HG03575 (cell line): ENCODE data around the gene SRPK3.

ENCODE experiments used
- ATAC-seq: cut with Tn5 transposase; IDR thresholded peaks from one replicate; pipeline ENCODE4 v1.9.1; 2021; ENCODE audit not compliant: unreplicated experiment, insufficient number of reproducible peaks, low FRiP score; ENCODE audit errors: extremely low read depth

Gene SRPK3

DNA sequence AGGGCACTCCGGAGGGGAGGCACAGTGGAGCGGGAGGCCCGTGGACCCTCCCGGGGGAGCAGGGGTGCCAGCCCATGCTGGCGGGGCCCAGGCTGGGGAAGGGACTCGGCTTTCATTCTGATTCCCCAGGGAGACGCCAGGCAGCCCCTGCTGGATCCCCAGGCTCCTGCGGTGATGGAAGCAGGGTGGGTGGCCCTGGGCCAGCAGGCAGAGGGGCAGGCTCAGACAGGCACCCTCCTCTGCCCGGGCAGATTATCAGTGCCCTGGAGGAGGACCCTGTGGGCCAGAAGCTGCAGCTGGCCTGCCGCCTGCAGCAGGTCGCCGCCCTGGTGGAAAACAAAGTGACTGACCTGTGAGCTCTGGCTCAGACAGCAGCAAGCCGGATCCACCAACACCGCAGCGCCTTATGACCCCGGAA is 2.1 kb upstream of the SRPK3 start:
- ATAC-seq = no peak

DNA sequence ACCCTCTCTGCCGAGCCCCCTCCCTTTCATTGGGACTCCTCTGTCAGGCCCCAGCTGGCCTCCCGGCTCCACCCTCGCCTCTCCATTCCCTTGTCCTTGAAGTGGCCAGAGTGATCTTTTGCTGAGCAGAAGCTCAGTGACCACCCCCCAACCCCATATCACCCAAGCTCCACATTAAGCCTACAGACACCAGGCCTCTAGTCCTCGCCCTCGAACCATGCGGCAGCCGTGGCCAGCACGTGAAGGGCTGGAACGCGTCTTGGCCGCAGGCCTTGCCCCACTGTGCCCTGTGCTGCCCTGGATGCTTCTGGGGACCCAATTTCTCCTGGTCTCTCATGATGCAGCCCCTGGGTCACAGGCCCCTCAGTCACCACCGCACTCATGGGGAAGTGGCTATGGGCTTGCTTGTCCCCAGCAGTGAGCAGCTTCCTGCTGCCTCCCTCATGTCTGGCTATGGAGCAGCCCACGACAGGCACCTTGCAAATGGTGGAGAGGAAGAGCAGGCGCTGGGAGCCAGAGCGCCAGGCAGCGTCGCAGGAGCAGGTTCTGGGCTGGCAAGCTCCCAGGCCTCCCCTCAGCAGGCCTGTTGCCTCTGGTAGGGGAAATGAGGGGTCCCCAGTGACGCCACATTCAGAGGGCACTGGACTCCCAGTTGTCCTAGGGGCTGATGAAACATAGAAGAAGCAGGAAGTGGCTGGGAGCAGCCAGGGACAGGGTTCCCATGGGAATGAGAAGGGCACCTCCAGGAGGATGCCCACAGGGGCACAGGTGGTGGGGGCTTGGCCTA is 757 bp upstream of the SRPK3 start:
- no peak for ATAC-seq

- ATAC-seq = no peak
These were observed 697 bp downstream of the SRPK3 start for GRCh38 chrX:153781428-153782047.

DNA sequence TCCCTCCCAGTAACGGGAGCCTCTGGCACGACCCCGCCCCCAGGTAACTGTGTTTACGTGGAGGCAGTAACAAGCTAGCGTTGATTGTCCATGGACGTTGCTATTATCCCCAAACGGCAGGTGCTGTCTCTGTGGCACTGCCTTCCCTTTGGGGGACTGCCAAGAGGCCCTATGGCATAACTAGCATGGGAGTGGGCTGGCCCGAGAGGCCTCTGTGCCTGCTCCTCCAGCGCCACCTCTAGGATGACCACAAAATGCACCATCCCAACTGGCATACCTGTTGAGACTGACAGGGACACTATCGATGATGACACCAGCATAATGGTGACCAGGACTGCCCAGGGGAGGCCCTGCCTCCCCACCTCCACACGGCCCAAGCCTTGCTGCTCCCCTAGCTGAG is 1.5 kb downstream of the SRPK3 start:
- no peak for ATAC-seq

- no peak for ATAC-seq
These were observed 2.0 kb downstream of the SRPK3 start for GRCh38 chrX:153782871-153783270.

DNA sequence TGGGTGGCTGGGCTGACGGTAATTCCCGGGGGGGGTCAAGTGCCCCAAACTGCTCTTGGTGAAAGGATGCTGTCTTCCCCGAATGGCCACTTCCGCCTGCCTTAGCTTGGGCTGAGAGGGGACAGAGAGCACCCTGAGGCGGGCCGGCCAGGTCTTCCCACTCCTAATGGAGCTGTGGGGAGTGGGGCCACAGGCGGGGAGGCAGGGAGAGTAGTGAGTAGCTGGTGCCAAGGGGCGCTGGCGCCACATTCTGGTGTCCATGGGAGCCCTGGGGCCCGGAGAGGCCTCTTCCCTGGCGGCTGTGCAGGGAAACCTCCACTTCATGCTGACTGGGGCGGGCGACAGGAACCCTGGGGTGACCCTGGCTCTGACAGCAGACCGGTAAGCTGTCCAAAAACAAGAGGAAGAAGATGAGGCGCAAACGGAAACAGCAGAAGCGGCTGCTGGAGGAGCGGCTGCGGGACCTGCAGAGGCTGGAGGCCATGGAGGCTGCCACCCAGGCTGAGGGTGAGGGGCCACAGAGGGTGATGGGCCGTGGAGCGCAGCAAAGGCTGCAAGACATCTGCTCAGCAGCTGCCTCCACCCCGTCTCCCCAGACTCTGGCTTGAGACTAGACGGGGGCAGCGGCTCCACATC is 2.7 kb downstream of the SRPK3 start:
- ATAC-seq = no peak

DNA sequence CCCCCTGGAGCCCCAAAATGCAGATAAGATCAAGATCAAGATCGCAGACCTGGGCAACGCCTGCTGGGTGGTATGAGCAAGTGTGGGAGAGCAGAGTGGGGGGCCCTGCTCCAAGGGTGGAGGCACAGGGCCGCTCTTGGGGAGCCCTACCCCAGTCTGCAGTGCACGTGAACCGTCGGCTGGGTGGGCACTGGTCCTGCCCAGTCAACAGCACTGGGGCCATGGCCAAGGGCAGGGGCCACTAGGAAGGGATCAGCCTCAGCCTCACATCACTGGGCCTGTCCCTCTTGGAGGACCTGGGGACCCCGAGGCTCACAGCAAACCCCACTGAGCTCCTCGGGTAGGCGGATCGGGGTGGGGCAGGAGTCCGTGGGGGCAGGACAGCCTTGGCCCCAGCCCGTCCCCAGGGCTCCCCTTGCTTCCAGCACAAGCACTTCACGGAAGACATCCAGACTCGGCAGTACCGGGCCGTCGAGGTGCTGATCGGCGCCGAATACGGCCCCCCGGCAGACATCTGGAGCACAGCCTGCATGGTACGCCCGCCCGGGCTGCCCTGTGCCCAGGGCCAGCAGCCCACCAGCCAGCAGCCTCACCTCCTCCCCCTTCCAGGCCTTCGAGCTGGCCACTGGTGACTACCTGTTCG is 3.6 kb downstream of the SRPK3 start:
- ATAC-seq = no peak

DNA sequence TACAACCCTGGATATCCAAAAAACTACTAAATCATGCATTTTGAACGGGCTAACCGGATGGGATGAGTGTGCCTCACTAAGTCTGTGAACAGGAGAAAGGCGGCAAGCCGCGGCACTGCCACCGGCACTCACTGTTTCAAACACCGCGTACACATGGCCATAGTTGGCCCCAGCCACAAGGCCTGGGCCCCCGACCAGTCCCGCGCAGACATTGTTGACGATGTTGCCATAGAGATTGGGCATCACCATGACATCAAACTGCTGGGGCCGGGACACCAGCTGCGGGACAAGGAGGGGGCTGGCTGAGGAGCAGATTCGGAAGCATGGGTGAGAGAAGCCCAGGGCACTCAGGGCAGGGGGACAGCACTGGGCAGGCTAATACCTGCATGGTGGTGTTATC is 5.8 kb downstream of the SRPK3 start:
- no peak for ATAC-seq

DNA sequence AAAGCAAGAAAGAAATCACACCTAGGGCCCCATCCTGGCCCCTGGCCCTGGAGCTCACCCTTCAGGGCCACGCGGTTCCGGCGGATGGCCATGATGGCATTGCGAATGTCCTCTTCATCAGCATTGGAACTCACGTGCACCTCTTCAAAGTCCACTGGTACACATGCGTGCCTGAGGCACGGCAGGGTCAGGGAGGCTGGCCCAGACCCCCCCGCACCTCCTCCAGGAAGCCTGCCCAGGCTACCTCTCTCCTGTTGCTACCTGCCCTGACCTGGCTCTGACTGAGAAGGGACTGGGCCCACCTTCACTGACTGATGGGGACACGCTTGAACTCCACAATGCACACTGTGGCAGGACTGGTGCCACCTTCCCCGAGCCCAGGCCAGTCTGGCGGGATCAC is 8.8 kb downstream of the SRPK3 start:
- ATAC-seq = no peak

DNA sequence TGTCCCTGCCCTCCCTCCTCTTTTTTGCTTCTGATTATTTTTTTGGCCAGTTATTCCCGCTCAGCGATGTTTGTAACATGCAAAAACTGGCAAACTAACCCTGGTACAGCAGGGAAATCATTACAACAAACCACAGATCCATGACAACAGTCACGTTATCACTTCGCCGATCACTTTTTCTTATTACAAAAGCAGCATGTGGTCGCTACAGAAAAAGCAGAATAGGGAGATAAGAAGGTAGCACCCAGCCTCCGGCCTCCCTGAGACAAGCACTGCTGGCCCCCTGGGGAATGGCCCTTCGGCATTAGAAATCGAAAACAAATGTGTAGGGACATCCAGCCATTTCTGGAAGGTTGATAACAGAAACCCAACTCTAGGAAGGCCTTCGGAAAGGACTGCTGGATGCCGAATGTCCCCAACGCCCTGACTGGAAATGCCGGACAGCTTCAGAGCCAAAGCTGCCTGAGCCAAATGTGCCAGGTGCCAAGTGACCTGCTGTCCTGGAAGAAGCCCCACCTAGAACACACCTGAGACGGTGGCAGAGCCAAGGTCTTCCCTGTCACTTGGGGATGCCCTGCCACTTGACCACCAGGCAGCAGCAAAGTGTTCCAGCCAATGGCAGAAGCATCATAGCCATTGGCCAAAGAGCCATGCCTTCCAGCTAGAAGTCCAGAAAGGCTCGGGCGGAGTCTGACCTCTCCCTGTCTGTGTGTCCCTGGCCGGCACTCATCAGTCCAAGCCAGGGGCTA is 10.4 kb downstream of the SRPK3 start:
- ATAC-seq = no peak

- ATAC-seq = no peak
These were observed 11.5 kb downstream of the SRPK3 start for GRCh38 chrX:153792368-153792767.

DNA sequence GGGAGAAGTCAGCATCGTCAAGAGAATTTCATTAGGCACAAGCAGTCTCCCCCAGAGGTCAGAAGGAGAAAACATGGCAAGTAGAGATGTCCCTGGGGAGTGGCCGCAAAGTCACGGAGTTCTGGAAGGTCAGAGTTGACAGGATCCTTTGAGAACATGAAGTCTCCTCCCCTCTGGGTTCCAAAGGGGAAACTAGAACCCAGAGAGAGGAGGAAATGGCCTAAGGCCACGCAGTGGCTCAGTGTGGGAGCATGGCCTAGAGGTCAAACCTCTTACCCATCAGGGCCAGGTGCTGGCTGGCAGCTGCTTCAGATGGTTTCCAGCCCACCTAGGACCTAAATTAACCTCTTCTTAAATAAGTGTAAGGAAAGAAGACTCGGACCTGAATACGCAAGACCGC is 12.4 kb downstream of the SRPK3 start:
- no peak for ATAC-seq

DNA sequence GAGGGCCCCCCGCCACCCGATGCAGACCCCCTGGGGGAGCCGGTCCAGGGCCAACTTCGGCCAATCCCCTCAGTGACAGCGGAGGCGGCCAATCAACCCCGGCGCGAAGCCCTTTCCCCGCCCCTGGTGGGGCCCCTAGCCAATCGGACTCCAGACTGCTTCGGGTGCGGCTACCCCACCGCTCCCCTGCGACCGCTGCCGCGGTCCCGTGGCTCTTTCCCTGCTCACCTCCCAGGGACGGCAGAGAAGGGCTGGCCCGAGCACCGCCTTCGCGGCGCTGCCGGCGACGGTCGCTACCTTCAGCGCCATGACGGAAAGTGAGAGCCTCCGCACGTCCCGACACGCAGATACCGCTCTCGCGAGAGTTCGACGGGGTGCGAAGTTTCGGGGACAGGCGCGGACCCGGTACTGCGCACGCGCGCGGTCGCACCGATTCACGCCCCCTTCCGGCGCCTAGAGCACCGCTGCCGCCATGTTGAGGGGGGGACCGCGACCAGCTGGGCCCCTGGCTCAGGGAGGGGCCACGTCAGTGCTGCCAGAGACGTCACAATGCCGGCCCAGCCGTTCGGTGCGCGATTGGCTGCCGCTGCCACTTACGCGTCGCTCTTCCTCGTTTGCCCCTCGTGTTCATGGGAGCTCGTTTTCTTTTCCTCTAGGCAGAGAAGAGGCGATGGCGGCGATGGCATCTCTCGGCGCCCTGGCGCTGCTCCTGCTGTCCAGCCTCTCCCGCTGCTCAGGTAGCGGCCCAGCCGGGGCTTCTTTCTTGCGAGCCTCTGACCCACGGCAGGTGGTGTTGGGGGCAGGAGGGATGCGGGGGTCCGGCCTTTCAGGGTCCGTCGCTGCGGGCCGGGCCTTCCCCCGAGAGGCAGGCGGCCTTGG is 13.4 kb downstream of the SRPK3 start, which contains the start of the genes IDH3G and SSR4:
Gene IDH3G (minus strand): TSS at position 358 of the 879 bp plus-strand sequence. CDS start 49 bp downstream, at position 309.
Gene SSR4 (plus strand): TSS at position 651 of the 879 bp plus-strand sequence. CDS start 20 bp downstream, at position 671.
- ATAC-seq = peak; percentile 58

- no peak for ATAC-seq
These were observed 14.3 kb downstream of the SRPK3 start for GRCh38 chrX:153794897-153795816.

- ATAC-seq = no peak
These were observed 16.7 kb downstream of the SRPK3 start for GRCh38 chrX:153797415-153798015.

DNA sequence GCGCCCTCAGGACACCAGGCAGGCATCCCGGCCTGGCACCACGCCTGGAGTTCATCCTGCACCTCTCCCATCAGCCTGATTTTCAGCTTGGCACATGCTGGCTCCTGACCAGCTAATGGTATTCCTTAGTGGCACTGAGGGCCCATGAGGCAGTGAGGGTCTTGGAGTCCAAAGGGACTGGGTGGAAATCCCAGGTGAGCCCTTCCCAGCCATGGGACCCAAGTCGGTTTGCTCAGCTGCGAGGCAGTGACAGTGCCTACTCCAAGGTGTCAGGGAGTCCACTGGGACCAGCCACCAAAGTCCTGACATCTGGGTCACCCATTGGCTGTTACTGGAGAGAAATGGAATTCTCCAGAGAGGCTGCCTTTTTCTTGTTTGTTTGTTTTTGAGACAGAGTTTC is 18.5 kb downstream of the SRPK3 start:
- no peak for ATAC-seq
